HG03135 (cell line): ENCODE measurements around the gene UPP2.

Source experiments
- ATAC-seq: cut with Tn5 transposase; IDR thresholded peaks from one replicate; pipeline ENCODE4 v1.9.1; 2021; ENCODE audit warnings: mild to moderate bottlenecking, moderate library complexity; ENCODE audit not compliant: unreplicated experiment

Gene UPP2

GRCh38 chr2:158101384-158101926, at the start of gene UPP2:
UPP2 (plus strand) TSS chr2:158101876; CDS start chr2:158102064, 188 bp downstream.
- no peak for ATAC-seq

- no peak for ATAC-seq
Measured at GRCh38 chr2:158052761-158053160, 48.9 kb upstream of the UPP2 start.

GRCh38 chr2:158056875-158057274, 44.8 kb upstream of the UPP2 start:
- no peak for ATAC-seq

- ATAC-seq, result no peak
Measured at GRCh38 chr2:158060160-158060834, 41.4 kb upstream of the UPP2 start.

GRCh38 chr2:158060835-158061435, 40.7 kb upstream of the UPP2 start:
- no peak for ATAC-seq

GRCh38 chr2:158061763-158062162, 39.9 kb upstream of the UPP2 start:
- ATAC-seq, result no peak

GRCh38 chr2:158066046-158066713, 35.5 kb upstream of the UPP2 start:
- no peak for ATAC-seq

- ATAC-seq, result no peak
Measured at GRCh38 chr2:158071018-158071417, 30.7 kb upstream of the UPP2 start.

- no peak for ATAC-seq
Measured at GRCh38 chr2:158072361-158072760, 29.3 kb upstream of the UPP2 start.

GRCh38 chr2:158079672-158080071, 22.0 kb upstream of the UPP2 start:
- ATAC-seq, result no peak

GRCh38 chr2:158088093-158088492, 13.6 kb upstream of the UPP2 start:
- no peak for ATAC-seq

- no peak for ATAC-seq
Measured at GRCh38 chr2:158089322-158089721, 12.4 kb upstream of the UPP2 start.

GRCh38 chr2:158091647-158092046, 10.0 kb upstream of the UPP2 start:
- ATAC-seq, result no peak

GRCh38 chr2:158094487-158095092, 7.1 kb upstream of the UPP2 start:
- no peak for ATAC-seq

GRCh38 chr2:158095269-158095668, 6.4 kb upstream of the UPP2 start:
- ATAC-seq, result no peak

GRCh38 chr2:158095912-158096311, 5.8 kb upstream of the UPP2 start:
- no peak for ATAC-seq

- ATAC-seq, result no peak
Measured at GRCh38 chr2:158097481-158097880, 4.2 kb upstream of the UPP2 start.

- ATAC-seq, result no peak
Measured at GRCh38 chr2:158098178-158098577, 3.5 kb upstream of the UPP2 start.

- ATAC-seq, result no peak
Measured at GRCh38 chr2:158099716-158100115, 2.0 kb upstream of the UPP2 start.

GRCh38 chr2:158100411-158100810, 1.3 kb upstream of the UPP2 start:
- no peak for ATAC-seq

- ATAC-seq, result no peak
Measured at GRCh38 chr2:158102446-158102845, 770 bp downstream of the UPP2 start.
